Lower lobe of right lung (tissue), 2 donors: ENCODE data around the gene DHCR24. TPM values are rescaled to one million over a fixed set of nuclear protein-coding genes. Genes with fewer than 3 reads are reported as not detected.

Source experiments
- ATAC-seq, 2 donors: fragments of 200-7000 bp; cut with Tn5 transposase; one replicate each; pipeline ENCODE4 v1.9.1; 2020 to 2022; ENCODE audit warnings: mild to moderate bottlenecking in 2 of 2, moderate library complexity in 2 of 2
- DNase-seq: peaks from one replicate; pipeline ENCODE4 v3.0.0-alpha.2; 2020
- H3K27ac ChIP-seq: fragments of 200-600 bp; one replicate; pipeline ENCODE4 v1.8.0; 2022
- H3K27me3 ChIP-seq: fragments of 200-600 bp; one replicate; pipeline ENCODE4 v1.8.0; 2022; ENCODE audit warnings: low read depth
- H3K36me3 ChIP-seq: fragments of 200-600 bp; one replicate; pipeline ENCODE4 v1.8.0; 2022; ENCODE audit warnings: mild to moderate bottlenecking
- H3K4me1 ChIP-seq: fragments of 200-600 bp; one replicate; pipeline ENCODE4 v1.8.0; 2022
- H3K4me3 ChIP-seq: fragments of 200-600 bp; one replicate; pipeline ENCODE4 v1.8.0; 2022; ENCODE audit warnings: mild to moderate bottlenecking
- H3K9me3 ChIP-seq: fragments of 200-600 bp; one replicate; pipeline ENCODE4 v1.8.0; 2022
- CTCF ChIP-seq: fragments of 200-600 bp; IDR thresholded peaks from one replicate; pipeline ENCODE4 v1.8.0; 2022; ENCODE audit warnings: antibody characterized with exemption, mild to moderate bottlenecking
- intact Hi-C: fragments of 100-400 bp; cut with DNase I; formaldehyde crosslinking; loops from one replicate; pipeline ENCODE4 v1.11.0; 2022
- total RNA-seq: library from RNA; stranded (reverse); fragmentation: NEBNext Ultra II Directional; extraction: Animal tissue kit (Norgen Biotek cat#: 25700); gene quantifications from one replicate; pipeline ENCODE4 v1.2.1, GENCODE V29; 2021
- donor health status: DM: no; HTN: yes; CAD: no; lungs with severe emphysema.

The DHCR24 gene
- total RNA-seq, 1 donor from 2014 or later, result 674 TPM

DNA sequence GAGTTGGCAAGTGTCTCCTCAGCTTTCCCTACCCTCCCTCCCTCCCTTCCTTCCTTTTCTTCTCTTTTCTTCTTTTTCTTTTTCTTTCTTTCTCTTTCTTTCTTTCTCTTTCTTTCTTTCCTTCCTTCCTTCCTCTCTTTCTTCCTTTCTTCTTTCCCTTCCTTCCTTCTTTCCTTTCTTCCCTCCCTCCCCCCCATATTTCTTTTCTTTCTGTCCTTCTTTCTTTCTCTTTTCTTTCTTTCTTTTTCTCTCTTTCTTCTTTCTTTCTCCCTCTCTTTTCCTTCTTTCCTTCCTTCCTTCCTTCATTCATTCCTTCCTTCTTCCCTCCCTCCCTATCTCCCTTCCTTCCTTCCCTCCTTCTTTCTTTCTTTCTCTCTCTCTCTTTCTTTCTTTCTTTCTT is 67.3 kb downstream of the DHCR24 start:
- no peak overlapping the region for H3K27ac ChIP-seq
- TF ChIP-seq CTCF, result no peak
- intact Hi-C loops, result no loop called here

DNA sequence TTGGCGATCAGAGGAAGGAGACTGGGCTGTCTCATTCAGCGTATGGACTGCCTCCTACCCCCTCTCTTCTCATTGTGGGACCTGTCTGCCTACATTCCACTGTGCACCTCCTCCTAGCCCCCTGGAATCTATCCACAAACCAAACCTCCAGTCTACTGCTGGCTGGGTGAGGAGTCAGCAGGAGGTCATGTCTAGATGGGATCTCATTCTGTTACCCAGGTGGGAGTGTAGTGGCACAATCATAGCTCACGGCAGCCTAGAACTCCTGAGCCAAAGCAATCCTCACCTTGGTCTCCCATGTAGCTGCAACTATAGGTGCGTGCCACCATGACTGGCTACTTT is 67.8 kb downstream of the DHCR24 start:
- Histone ChIP-seq H3K9me3 (peaks cover 11% of the 10 kb centered on the region), H3K4me3 (no peak overlapping the region), H3K27ac (no peak overlapping the region), H3K36me3 (no peaks in the 10 kb centered on the region), H3K4me1 (no peaks in the 10 kb centered on the region), H3K27me3 (peaks cover 3% of the 10 kb centered on the region)
- DNase-seq, result no peak
- intact Hi-C loops, result no loop called here
- ATAC-seq, result peak; percentile 11 to 19
- TF ChIP-seq CTCF, result no peak

More for the DNA sequence above, 67.3 kb downstream of the DHCR24 start:
- DNase-seq (no peak), ATAC-seq (no peak)
- H3K36me3 ChIP-seq, result no peaks in the 10 kb centered on the region
- no peaks in the 10 kb centered on the region for H3K27me3 ChIP-seq
- H3K9me3 ChIP-seq, result peaks cover 11% of the 10 kb centered on the region
- no peaks in the 10 kb centered on the region for H3K4me1 ChIP-seq
- no peak overlapping the region for H3K4me3 ChIP-seq

- ATAC-seq, result no peak
- no peak overlapping the region for H3K27ac ChIP-seq
- no peaks in the 10 kb centered on the region for H3K36me3 ChIP-seq
- TF ChIP-seq CTCF, result no peak
- intact Hi-C loops, result no loop called here
- H3K27me3 ChIP-seq, result peaks cover 4% of the 10 kb centered on the region
- DNase-seq, result no peak
- H3K9me3 ChIP-seq, result peaks cover 5% of the 10 kb centered on the region
- no peaks in the 10 kb centered on the region for H3K4me1 ChIP-seq
- no peak overlapping the region for H3K4me3 ChIP-seq
Measured at GRCh38 chr1:54818461-54819194, 68.4 kb downstream of the DHCR24 start.

GRCh38 chr1:54816951-54817350 is 70.0 kb downstream of the DHCR24 start:
- no peak for TF ChIP-seq CTCF
- Histone ChIP-seq H3K4me1 (no peaks in the 10 kb centered on the region), H3K27ac (no peak overlapping the region), H3K36me3 (no peaks in the 10 kb centered on the region), H3K4me3 (no peak overlapping the region), H3K9me3 (no peaks in the 10 kb centered on the region), H3K27me3 (peaks cover 4% of the 10 kb centered on the region)
- no peak for DNase-seq
- ATAC-seq, result no peak
- intact Hi-C loops, result no loop called here

GRCh38 chr1:54816130-54816529 is 70.9 kb downstream of the DHCR24 start:
- no peak for TF ChIP-seq CTCF
- no peaks in the 10 kb centered on the region for H3K36me3 ChIP-seq
- no peaks in the 10 kb centered on the region for H3K4me1 ChIP-seq
- ATAC-seq (no peak), DNase-seq (no peak)
- H3K27ac ChIP-seq, result no peak overlapping the region
- intact Hi-C loops, result no loop called here
- H3K4me3 ChIP-seq, result no peak overlapping the region
- no peaks in the 10 kb centered on the region for H3K9me3 ChIP-seq
- H3K27me3 ChIP-seq, result peaks cover 4% of the 10 kb centered on the region
